Activated CD4-positive, alpha-beta T cell treated with anti-CD3 and anti-CD28 coated beads, Interleukin-2, amount 50 U/mL, for 1 hour (primary cell): Measurements from ENCODE around the gene HOOK2.

Experiments
- DNase-seq: peaks from one replicate; pipeline ENCODE4 v3.0.0-alpha.2; 2020

The HOOK2 gene

GRCh38 chr19:12782424-12783290 lies 7.3 kb upstream of the HOOK2 start:
- DNase-seq, result peak; percentile 94

DNA sequence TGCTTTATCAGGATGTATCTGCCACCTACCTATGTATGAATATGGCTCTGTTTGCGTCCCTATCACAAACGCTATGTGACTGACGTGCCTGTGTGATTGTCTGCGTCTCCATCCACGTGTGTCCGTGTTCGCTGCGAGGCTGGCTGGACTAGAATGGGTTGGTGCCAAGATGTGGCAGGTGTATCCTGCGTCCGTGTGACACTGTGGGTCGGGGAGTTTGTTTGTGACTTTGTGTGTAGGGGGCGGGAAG lies 6.7 kb upstream of the HOOK2 start:
- DNase-seq, result no peak

DNA sequence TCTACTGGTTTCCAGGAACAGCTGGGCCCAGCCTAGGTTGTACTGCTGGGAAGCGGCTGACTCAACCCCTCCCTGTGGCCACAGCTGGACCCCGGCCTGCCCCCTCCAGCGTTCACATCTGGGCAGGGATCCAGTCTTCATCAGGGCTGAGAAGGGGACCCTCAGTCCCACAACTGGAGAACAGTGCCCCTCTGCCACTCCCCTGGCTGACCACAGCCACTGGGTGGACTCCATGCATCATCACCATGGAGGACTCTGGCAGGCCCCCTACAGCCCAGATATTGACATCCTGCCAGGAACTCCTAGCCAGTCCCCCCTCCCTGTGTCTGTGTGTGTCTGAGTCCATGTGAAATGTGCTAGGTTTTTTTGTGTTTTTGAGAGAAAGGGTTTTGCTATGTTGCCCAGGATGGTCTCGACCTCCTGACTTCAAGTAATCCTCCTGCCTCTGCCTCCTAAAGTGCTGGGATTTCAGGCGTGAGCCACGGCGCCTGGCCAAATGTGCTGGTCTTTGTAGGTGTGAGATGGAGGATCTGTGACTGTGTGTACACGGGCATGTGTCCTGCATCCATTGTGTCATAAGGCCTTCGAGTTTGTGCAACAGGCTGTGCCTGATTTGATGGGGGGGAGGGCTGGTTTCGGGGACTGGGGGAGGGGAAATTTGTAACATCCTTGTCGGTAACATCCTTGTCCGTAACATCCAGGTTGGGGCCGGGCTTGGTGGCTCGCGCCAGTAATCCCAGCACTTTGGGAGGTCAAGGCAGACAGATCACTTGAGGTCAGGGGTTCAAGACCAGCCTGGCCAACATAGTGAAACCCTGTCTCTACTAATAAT lies 4.0 kb upstream of the HOOK2 start:
- no peak for DNase-seq

- DNase-seq, result no peak
Observed at GRCh38 chr19:12778905-12779161, 3.5 kb upstream of the HOOK2 start.

- peak; percentile 37 for DNase-seq
Observed at GRCh38 chr19:12778017-12778904, 2.9 kb upstream of the HOOK2 start.

DNA sequence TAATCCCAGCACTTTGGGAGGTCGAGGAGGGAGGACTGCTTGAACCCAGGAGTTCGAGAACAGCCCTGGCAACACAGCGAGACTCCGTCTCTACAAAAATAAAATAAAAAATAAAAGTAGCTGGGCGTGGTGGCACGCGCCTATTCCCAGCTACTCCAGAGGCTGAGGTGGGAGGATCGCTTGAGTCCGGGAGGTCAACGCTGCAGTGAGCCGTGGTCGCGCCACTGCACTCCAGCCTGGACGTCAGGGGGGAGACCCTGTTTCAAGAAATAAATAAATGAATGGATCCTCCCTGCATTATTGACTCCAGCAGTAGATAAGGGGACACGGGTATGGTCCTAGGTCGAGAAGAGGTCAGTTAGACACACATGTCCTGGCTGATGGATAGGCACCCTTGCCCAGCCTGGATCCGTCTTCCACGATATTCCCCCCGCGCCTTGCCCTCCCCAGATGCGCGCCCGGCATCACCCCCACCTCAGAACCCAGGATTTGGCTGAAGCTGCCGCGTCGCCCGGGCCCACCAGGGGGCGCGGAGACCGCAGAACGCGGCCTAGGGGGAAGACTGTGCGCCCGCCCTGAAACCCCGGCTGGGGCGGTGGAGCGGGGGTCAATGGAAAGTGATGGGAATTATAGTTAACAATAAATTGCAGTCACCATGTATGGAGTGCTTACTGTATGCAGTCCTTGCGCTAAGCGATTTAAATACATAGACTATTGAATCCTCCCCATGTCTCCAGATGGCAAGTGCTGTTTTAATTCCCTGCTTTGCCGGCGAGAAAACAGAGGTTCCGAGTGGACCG lies 2.1 kb upstream of the HOOK2 start:
- DNase-seq, result peak; percentile 78

GRCh38 chr19:12773571-12773970 lies 1.8 kb downstream of the HOOK2 start:
- no peak for DNase-seq

GRCh38 chr19:12772323-12772722 lies 3.0 kb downstream of the HOOK2 start:
- DNase-seq, result no peak

DNA sequence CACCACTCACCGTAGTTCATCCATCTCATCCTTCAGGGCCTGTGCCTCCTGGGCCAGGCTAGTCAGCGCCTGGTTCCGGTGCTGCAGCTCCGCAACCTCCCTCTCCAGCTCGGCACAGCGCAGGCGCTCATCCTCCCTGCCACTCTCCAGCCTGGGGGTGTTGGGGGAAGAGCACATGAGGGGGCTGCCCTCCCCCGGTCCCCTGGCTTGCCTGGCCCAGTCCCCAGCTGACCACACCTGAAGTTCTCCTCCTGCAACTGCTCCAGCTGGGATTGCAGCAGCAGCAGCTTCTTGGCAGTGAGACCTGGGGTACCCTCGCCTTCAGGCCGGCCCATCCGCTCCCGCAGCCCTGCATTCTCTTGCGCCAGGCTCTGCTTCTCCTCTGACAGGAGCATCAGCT lies 4.4 kb downstream of the HOOK2 start:
- DNase-seq, result no peak

DNA sequence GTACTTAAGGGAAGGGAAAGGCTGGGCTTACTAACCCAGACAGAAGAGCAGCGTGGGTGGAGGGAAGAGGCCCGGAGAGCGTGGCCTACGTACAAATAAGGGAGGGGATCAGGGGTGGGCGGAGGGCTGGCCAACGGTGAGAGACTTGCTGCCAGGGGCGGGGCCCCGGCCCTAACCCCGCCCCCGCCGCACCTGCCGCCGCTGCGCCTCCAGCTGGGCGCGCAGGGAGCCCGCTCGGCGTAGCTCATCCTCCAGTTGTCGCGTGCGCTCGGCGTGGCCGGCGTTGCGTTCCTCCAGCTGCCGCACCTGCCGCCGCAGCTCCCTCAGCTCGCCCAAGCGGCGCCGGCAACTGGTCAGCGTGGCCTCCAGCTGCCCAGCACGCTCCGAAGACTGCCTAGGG lies 5.7 kb downstream of the HOOK2 start:
- peak; percentile 54 for DNase-seq

GRCh38 chr19:12767666-12768065 lies 7.7 kb downstream of the HOOK2 start:
- DNase-seq, result no peak

- no peak for DNase-seq
Observed at GRCh38 chr19:12767150-12767549, 8.2 kb downstream of the HOOK2 start.

DNA sequence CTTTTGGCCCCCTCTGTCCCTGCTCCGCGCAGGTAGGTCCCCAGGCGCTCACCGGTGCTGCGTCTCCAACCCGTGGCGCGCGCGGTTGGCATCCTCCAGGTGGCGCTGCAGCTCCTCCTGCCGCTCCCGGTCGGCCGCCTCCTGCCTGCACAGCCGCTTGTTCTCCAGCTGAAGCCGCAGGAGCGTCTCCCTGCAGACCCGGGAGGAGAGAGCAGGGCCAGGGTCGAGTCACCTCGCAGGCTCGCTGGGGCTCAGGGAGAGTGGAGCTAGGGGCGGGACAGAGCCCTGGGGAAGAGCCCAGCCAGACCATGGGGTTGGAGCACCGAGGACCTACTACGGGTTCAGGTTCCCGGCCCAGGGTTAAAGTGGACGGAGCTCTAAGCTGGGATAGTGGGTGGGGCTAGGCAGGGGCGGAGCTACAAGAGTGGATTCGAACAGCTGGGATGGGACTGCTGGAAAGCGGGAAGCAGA lies 9.3 kb downstream of the HOOK2 start:
- no peak for DNase-seq

- DNase-seq, result no peak
Observed at GRCh38 chr19:12764698-12765097, 10.7 kb downstream of the HOOK2 start.

GRCh38 chr19:12763100-12763499 lies 12.3 kb downstream of the HOOK2 start:
- DNase-seq, result no peak

DNA sequence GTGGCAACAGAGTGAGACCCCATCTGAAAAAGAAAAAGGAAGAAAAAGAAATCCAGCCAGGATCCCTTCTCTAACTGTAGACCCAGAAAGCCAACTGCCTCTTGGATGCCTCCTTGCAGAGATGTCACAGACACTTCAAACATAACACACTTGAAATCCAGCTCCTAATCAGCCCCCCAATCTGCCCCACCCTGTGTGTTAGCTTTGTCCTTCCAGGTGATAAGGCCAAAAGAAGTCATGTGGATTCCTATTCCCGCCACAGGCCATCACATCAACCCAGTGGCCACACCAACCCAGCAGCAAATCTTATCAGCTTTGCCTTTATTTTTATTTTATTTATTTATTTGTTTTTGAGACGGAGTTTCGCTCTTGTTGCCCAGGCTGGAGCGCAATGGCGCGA lies 15.7 kb downstream of the HOOK2 start:
- DNase-seq, result no peak

DNA sequence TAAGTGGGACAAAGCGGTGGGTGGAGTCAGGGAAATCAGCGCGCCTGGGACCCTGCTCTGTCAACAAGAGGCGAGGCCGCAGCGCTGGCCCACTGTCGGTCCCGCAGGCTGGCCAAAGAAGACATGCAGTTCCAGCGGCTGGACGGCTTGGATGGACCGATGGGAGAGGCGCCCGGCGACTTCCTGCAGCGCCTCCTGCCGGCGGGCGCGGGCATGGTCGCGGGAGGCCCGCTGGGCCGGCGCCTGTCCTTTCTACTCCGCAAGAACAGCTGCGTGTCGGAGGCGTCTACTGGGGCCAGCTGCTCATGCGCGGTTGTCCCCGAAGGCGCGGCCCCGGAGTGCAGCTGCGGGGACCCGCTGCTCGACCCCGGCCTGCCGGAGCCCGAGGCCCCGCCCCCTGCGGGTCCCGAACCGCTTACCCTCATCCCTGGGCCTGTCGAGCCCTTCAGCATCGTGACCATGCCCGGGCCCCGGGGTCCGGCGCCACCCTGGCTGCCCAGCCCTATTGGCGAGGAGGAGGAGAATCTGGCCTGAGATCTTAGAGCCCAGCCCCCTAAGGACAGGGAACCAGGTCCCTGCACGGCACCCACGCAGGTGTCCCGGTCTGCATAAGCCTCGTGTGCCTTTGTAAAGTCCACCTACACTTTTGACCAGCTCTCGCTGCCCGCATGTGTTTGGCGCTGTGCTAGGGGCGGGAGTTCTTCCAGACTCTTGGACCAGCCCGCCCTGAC lies 17.6 kb downstream of the HOOK2 start:
- peak; percentile 59 for DNase-seq

DNA sequence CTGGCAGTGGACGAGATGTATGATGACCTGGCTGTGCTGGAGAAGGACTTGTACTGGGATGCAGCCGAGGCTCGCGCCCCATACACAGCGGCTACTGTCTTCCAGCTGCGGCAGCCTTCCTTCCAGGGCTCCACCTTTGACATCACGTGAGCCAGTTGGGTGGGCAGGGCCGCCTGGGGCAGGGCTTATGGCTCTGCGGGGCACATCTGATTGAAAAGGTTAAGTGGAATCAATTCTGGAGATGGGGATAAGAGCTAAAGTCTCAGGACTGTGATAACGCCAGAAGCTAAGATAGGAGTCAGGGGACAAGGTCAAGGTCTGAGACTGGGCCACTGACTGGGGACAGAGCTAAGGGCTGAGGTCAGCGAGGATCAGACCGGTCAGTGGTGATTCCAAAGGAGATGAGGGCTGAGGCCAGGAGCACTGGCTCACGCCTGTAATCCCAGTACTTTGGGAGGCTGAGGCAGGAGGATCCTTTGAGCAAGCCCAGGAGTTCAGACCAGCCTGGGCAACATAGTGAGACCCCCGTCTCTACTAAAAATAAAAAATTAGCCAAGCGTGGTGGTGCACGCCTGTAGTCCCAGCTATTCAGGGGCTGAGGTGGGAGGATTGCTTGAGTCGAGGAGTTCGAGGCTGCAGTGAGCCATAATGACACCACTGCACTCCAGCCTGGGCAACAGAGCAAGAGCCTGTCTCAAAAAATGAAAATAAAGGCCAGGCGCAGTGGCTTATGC lies 19.0 kb downstream of the HOOK2 start:
- no peak for DNase-seq

DNA sequence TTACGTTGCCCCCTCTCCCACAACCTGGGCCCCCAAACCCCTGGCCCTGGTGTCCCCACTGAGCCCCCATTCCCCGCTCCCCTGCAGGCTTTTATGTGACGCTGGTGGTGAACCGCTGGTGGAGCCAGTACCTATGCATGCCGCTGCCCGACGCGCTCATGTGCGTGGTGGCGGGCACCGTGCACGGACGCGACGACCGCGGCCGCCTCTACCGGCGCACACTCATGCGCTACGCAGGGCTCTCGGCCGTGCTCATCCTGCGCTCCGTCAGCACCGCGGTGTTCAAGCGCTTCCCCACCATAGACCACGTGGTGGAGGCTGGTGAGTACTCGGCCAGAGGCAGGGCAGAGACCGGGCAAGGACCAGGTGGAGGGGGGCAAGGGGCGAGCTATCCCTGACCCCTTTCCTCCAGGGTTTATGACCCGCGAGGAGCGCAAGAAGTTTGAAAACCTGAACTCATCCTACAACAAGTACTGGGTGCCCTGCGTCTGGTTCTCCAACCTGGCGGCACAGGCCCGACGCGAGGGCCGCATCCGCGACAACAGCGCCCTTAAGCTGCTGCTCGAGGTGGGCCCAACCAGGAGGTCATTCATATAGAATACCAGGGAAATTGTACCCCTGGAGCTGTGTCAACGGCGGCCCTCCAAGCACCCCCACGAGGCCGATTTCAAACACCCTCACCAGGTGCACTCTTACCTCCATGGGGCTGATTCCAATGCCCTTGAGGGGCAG lies 20.7 kb downstream of the HOOK2 start:
- DNase-seq, result no peak

DNA sequence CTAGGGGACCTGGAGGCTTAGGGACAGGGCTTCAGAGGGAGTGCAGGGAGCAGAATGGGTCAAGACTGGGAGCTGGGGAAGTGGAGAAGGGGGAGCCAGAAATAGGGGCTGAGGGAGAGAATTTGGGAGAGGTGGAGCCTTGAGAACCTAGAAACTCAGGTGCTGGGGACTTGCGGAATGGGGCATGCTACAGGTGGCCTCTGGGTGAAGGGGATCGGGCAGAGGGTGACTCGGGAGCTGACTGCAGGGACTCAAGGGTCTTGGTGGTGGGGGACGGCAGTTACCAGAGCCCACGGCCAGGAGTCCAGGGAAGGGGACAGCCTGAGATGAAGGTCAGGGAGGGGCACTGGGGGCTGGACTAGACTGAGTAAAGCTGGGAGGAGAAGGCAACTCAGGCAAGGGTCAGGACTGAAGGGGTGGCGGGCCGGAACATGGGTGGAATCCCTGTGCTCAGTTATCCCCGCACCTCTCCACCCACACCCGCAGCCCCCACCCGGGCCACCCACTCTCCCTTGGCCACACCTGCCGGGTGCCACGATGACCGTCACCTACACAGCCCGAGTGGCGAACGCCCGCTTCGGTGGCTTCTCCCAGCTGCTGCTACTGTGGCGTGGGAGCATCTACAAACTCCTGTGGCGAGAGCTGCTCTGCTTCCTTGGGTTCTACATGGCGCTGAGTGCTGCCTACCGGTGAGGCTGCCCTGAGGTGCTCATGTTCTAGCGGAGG lies 23.1 kb downstream of the HOOK2 start:
- DNase-seq, result no peak
